SK-N-SH treated with all-trans-retinoic acid at 6 μM for 48 hours (cell line): Measurements from ENCODE around the gene IZUMO1R.

Experiments
- ARNTL ChIP-seq: fragments of 450-650 bp; formaldehyde crosslinking; IDR thresholded peaks from 2 replicates; pipeline ENCODE4 v1.5.0; 2020; ENCODE audit warnings: low read depth, mild to moderate bottlenecking, moderate library complexity, borderline replicate concordance
- BACH2 ChIP-seq: fragments of 250-450 bp; sonication (Bioruptor Pico); IDR thresholded peaks from 2 replicates; pipeline ENCODE4 v1.9.0; 2021; ENCODE audit warnings: mild to moderate bottlenecking, borderline replicate concordance
- CSRNP3 ChIP-seq: fragments of 250-450 bp; sonication (Bioruptor Pico); IDR thresholded peaks from 2 replicates; pipeline ENCODE4 v1.5.1; 2021; ENCODE audit warnings: mild to moderate bottlenecking, moderate library complexity
- GLIS3 ChIP-seq: fragments of 250-450 bp; sonication (Bioruptor Pico); IDR thresholded peaks from 2 replicates; pipeline ENCODE4 v1.5.0; 2020; ENCODE audit warnings: mild to moderate bottlenecking, moderate library complexity
- POU6F1 ChIP-seq: fragments of 250-450 bp; sonication (Bioruptor Pico); IDR thresholded peaks from 2 replicates; pipeline ENCODE4 v1.8.0; 2021; ENCODE audit warnings: low read depth, mild to moderate bottlenecking, moderate library complexity, borderline replicate concordance
- TCF4 ChIP-seq: fragments of 250-450 bp; sonication (Bioruptor Pico); IDR thresholded peaks from 2 replicates; pipeline ENCODE4 v1.8.0; 2021; ENCODE audit warnings: mild to moderate bottlenecking, moderate library complexity, borderline replicate concordance

GRCh38 chr11:94276943-94277342, 27.4 kb upstream of the IZUMO1R start:
- TF ChIP-seq BACH2 (CRISPR knock-in tag) (no peak), CSRNP3 (CRISPR knock-in tag) (no peak), TCF4 (CRISPR knock-in tag) (no peak), POU6F1 (CRISPR knock-in tag) (no peak), ARNTL (CRISPR knock-in tag) (no peak), GLIS3 (CRISPR knock-in tag) (no peak)
